Large intestine (tissue), 3 donors: Measurements from ENCODE around the gene APRT. TPM values are rescaled to one million over a fixed set of nuclear protein-coding genes. Genes with fewer than 3 reads are reported as not detected.

Source experiments
- DNase-seq, 2 donors: peaks; one replicate each; pipeline versions ENCODE4 v3.0.0 to v3.0.0-alpha.2; 2013
- H3K27ac ChIP-seq: one replicate; pipeline ENCODE4 v1.5.1; 2013; ENCODE audit warnings: low read length
- H3K27me3 ChIP-seq: 2 replicates; pipeline ENCODE4 v1.6.1; 2013; ENCODE audit warnings: low read length; ENCODE audit not compliant: control insufficient read depth, insufficient read depth
- H3K36me3 ChIP-seq: 2 replicates; pipeline ENCODE4 v1.6.1; 2013; ENCODE audit warnings: low read length; ENCODE audit not compliant: control insufficient read depth, insufficient read depth
- H3K4me1 ChIP-seq: one replicate; pipeline ENCODE4 v1.6.1; 2013; ENCODE audit warnings: low read length; ENCODE audit not compliant: control insufficient read depth, insufficient read depth
- H3K4me3 ChIP-seq: one replicate; pipeline ENCODE4 v1.5.1; 2013; ENCODE audit warnings: low read length
- H3K9me3 ChIP-seq: one replicate; pipeline ENCODE4 v1.6.1; 2013; ENCODE audit warnings: mild to moderate bottlenecking, low read depth, low read length, moderate library complexity; ENCODE audit not compliant: control insufficient read depth
- WGBS: methylation state at CpG from one replicate; pipeline ENCODE4 v1.1.5; 2013; ENCODE audit warnings: low lambda C conversion rate; ENCODE audit not compliant: insufficient coverage; 5-methylcytosine and 5-hydroxymethylcytosine counted together
- polyA plus RNA-seq: library from polyadenylated mRNA; unstranded; fragments of 120-200 nt; gene quantifications from one replicate; pipeline ENCODE4 v1.2.1, GENCODE V29; 2013

APRT gene
- polyA plus RNA-seq, 1 donor, result 117 TPM

DNA sequence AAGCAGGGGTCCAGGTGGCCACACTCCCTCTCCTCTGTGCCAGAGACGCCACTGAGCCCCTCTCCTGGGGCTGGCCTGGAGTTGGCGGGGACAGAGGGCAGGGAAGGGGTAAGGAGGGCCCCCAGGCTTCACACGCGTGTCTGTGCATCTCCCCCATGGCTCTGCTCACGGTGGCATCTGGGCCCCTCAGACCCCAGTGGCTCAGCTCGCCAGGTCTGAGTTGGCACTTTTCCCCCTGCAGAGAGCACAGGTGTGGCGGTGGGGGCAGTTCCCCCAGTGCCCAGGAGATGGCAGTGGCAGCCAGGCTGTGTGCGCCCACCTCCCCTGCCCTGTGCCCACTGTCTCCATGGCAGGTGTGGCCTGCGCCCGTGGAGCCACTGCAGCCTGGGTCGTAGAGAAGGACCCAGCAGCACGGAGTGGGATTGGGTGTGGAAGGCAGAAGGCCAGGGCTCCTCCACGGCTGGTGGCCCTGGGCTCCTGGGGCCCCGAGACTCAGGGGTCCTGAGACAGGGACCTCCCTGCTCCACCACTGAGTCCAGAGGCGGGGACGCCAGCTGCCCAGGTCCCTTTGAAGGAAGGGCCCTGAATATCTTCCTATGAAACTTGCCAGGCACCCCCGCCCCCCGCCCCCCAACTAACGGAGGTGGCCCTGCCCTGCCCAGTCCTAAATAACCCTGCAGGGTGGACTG, 4.3 kb upstream of the APRT start:
- no peaks in the 10 kb centered on the region for H3K36me3 ChIP-seq
- peaks cover 20% of the 10 kb centered on the region for H3K4me1 ChIP-seq
- WGBS, result no CpG with 5 or more reads among the region's 19 CpGs
- H3K9me3 ChIP-seq, result peaks cover 2% of the 10 kb centered on the region
- H3K27ac ChIP-seq, result no peak overlapping the region
- H3K27me3 ChIP-seq, result no peaks in the 10 kb centered on the region
- no peak for DNase-seq
- no peak overlapping the region for H3K4me3 ChIP-seq

DNA sequence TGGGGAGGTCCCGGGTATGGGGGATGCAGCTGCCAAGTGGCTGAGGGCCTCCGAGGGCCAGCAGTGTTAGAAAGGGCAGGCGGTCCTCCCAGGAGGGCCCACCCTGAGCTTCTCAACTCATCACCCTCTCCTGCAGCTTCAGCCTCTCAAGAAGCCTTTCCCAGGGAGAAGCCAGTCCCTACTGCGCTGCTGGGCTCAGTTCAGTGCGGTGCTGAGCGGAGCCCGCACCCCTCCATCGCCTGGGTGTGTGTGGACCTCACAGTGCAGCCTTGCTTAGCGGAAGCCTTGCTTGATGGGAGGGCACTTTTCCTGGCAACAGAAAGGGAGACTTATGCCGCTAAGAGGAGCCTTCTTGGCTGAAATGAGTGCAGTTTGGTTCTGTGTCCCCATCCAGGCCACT, 3.5 kb upstream of the APRT start:
- Histone ChIP-seq H3K4me3 (no peak overlapping the region), H3K9me3 (peaks cover 2% of the 10 kb centered on the region), H3K4me1 (peaks cover 28% of the 10 kb centered on the region), H3K36me3 (peaks cover under 1% of the 10 kb centered on the region), H3K27ac (no peak overlapping the region), H3K27me3 (no peaks in the 10 kb centered on the region)
- DNase-seq, result no peak
- whole genome bisulfite sequencing, result no CpG with 5 or more reads among the region's 10 CpGs

DNA sequence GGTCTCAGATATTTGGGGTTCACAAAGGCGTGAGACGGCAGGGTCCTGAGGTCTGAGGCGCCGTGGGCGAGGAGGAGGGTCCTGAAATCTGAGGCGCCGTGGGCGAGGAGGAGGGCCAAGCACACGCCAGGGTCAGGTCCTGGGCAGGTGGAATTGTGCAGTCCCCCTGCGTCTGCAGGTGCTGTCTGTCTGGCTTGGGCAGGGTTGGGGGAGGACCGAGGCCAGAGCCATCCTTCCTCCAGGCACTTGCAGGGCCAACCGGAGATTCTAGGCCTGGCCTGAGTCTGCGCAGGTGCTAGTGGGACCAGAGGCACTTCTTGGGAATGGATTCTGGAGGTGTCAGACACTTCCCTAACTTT, 2.4 kb upstream of the APRT start:
- H3K27ac ChIP-seq, result no peak overlapping the region
- WGBS, result no CpG with 5 or more reads among the region's 13 CpGs

DNA sequence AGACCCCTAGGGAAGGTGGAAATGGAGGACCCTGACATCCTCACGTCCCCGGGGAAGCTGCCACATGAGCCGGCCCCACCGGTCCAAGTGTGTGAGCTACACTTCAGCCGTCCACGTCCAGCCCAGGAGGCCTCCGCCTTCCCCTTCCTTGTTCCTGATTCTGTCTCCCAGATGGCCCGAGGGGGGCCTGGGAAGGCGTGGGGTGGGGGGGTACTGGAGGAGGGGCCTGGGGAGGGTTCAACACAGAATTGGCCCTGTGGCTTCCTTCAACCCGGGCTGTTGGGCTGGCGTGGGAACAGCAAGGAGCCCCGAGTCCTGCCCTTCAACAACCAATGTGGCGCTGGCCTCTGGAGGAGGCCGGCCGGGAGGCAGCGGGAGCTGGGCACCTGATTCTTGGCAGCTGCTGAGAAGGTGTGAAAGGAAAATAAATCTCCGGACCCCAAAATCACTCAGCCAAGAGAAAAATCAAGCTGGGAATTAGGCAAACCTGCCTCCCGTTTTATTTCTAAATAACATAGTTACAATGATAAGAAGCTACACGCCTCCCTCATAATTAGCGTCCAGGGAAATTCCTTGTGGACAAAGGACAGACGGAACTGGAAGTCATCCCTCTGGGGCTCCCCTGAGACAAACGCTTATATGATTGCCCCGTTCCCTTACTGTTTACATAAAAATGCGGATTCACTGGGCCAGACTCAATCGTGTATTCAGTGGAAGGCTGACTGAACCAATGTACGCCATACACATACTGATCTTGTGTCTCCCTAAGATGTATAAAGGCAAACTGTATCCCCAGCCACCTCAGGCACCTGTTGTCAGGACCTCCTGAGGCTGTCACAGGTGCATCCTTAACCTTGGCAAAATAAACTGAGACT, 1.8 kb upstream of the APRT start:
- WGBS, result no CpG with 5 or more reads among the region's 26 CpGs
- Histone ChIP-seq H3K27ac (no peak overlapping the region), H3K9me3 (peaks cover 2% of the 10 kb centered on the region), H3K4me3 (no peak overlapping the region), H3K4me1 (peaks cover 32% of the 10 kb centered on the region), H3K27me3 (no peaks in the 10 kb centered on the region), H3K36me3 (peaks cover 16% of the 10 kb centered on the region)
- DNase-seq, result no peak

More for the DNA sequence above, 2.4 kb upstream of the APRT start:
- Histone ChIP-seq H3K4me1 (peaks cover 32% of the 10 kb centered on the region), H3K27me3 (no peaks in the 10 kb centered on the region), H3K9me3 (peaks cover 2% of the 10 kb centered on the region), H3K4me3 (no peak overlapping the region), H3K36me3 (peaks cover 11% of the 10 kb centered on the region)
- no peak for DNase-seq

DNA sequence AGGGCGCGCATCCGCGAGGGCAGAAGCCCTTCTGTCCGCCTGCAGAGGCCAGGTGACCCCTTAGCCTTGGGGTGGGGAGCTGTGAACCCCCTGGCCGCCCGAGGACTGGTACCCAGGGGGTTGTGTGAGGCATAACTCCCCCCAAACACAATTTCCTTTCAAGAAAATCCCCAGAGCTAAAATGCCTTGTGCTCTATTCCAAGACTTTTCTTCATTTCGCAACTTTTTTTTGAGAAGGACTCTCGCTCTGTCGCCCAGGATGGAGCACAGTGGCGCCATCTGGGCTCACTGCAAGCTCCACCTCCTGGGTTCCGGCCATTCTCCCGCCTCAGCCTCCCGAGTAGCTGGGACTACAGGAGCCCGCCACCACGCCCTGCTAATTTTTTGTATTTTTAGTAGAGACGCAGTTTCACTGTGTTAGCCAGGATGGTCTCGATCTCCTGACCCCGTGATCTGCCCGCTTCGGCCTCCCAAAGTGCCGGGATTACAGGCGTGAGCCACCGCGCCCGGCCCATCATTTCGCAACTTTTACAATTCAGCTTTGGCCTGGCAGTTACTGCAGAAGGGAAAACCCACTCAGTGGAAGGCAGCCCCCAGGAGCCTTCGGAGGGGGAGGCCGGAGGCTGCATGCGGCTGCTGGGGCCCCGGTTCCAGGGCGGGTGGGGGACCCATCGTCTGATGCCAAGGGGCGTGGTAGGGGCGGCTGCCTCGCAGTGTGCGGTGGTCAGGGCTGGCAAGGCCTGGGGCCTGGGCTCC, 963 bp upstream of the APRT start:
- H3K36me3 ChIP-seq, result peaks cover 25% of the 10 kb centered on the region
- no peaks in the 10 kb centered on the region for H3K27me3 ChIP-seq
- DNase-seq, result no peak
- no CpG with 5 or more reads among the region's 37 CpGs for WGBS
- H3K9me3 ChIP-seq, result peaks cover 2% of the 10 kb centered on the region
- peak overlapping the region; percentile 95 for H3K27ac ChIP-seq
- H3K4me1 ChIP-seq, result peaks cover 32% of the 10 kb centered on the region
- peak overlapping the region; percentile 74 for H3K4me3 ChIP-seq

DNA sequence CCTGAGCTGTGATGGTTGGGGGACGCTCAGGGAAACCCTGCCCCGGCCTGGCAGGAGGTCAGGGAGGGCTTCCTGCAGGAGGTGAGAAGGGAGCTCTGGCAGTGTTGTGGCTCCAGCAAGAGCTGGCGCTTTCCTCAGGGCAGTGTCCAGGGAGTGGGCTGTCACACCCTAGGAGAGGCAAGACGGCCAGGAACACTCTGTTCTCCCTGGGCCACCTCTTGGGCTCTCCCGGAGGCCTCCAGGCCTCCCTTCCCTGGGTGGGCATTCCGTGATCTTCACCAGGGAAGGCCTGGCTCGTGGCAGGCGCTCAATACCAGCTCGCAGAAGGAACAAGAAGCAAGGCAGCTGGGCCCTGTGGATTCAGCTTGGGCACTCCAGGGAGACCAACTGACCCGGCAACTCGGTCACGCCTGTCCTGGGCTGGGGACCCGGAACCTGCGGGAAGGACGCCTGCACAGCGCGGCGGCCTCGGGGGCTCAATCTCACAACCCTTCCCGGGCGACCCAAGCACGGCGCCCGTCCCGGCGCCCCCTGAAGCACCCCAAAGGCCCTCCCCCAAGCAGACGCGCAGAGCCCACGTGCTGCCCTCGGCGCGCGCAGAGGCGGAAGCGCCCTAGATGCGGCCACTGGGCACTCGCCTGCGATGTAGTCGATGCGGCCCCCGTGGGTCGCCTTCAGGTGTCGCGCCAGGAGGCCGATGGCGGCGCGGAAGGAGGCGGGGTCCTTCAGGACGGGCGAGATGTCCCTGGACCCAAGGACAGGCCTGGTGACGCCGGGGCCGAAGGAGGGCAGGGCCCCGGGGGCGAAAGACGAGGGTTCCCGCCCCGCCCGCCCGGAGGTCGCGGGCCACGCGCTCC, 588 bp downstream of the APRT start:
- H3K4me3 ChIP-seq, result peak overlapping the region; percentile 76
- peaks cover 34% of the 10 kb centered on the region for H3K36me3 ChIP-seq
- peaks cover 2% of the 10 kb centered on the region for H3K9me3 ChIP-seq
- H3K4me1 ChIP-seq, result peaks cover 32% of the 10 kb centered on the region
- peak overlapping the region; percentile 95 for H3K27ac ChIP-seq
- H3K27me3 ChIP-seq, result no peaks in the 10 kb centered on the region
- no CpG with 5 or more reads among the region's 65 CpGs for WGBS
- peak; percentile 86 to 92 for DNase-seq

DNA sequence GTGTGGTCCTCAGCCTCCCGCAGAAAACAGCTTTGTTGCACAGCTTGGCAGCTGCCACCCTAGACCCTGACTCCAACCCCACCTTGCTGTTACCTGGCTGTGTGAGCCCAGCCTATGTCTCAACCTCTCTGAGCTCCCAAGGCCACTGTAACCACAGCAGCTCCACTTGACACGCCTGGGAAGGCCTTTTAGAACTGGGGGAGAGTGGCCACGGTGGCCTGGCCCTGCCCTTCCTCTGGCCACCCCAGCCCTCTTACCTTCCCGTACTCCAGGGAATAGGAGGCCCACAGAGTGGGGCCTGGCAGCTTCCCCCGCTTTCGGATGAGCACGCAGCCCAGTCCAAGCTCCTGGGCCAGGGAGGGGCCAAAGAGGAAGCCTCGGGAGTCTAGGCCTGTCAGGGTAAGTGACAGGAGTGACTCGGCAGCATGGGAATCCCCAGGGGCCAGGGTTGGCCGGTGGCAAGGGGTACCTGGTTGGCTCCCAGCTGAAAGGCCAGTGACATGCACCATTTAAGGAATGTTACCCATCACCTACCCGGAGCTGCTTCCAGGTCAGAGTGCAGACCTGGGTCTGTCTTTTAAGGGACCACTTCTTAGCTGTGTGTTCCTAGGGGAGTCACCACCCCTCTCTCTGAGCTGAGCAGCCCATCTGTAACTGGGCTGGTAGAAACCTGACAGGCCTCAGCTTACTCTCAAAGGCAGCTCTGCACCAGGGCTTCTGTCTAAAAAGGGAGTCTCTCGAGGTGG, 1.4 kb downstream of the APRT start:
- H3K4me3 ChIP-seq, result peak overlapping the region; percentile 76
- H3K27ac ChIP-seq, result peak overlapping the region; percentile 95
- DNase-seq, result no peak

DNA sequence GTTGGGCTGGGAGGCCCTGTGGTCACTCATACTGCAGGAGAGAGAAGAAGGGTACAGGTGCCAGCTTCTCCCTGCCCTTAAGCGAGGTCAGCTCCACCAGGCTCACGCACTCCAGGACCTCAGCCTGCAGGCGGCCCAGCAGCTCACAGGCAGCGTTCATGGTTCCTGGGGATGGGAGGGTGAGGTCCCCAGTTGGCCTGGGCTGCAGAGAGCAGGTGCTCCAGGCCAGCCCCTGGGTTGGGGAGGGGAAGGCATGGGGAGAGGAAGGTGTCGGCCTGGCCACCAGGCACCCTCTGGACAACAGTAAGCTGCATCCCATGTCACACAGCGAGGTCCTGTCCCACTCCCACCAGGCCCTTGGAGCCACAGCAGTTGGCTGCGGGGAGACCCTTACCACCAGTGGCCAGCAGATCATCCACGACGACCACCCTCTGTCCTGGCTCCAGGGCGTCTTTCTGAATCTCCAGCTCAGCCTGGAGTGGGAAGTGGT, 2.0 kb downstream of the APRT start:
- no peak for DNase-seq
- Histone ChIP-seq H3K4me3 (no peak overlapping the region), H3K27me3 (no peaks in the 10 kb centered on the region), H3K4me1 (peaks cover 38% of the 10 kb centered on the region), H3K9me3 (peaks cover 4% of the 10 kb centered on the region), H3K36me3 (peaks cover 45% of the 10 kb centered on the region), H3K27ac (no peak overlapping the region)
- WGBS, result no CpG with 5 or more reads among the region's 10 CpGs

More for the DNA sequence above, 1.4 kb downstream of the APRT start:
- Histone ChIP-seq H3K27me3 (no peaks in the 10 kb centered on the region), H3K4me1 (peaks cover 32% of the 10 kb centered on the region), H3K9me3 (peaks cover 2% of the 10 kb centered on the region), H3K36me3 (peaks cover 41% of the 10 kb centered on the region)
- WGBS, result no CpG with 5 or more reads among the region's 12 CpGs

DNA sequence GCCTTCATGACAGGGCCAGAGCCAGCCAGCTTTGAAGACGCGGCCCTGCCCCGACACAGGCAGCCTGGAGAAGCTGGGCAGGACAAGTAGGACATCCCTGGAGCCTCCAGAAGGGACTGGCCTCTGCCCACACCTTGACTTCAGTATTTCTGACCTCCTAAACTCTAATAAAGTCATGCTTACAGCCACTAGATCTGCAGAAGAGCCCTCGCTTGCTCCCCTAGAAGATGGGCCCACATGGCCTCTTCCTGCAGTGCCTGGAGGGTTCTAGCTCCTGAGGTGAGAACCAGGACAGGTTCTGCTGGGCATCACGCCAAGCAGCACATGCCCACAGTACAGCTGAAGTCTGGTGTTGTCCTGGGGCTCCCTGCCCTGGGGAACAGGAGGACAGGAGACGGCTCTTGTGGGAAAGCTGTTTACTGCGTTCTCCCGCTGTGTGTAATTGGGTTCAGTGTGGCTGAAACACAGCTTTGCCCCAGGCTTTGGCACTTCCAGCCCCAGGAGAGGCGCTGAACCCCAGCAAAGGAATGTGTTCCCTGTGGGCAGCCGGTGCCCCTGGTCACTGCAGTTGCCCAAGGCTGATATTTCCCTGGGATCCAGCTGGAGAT, 2.6 kb downstream of the APRT start:
- no peak for DNase-seq
- Histone ChIP-seq H3K9me3 (peaks cover 7% of the 10 kb centered on the region), H3K36me3 (peaks cover 45% of the 10 kb centered on the region), H3K27ac (no peak overlapping the region), H3K4me1 (peaks cover 44% of the 10 kb centered on the region), H3K4me3 (no peak overlapping the region), H3K27me3 (no peaks in the 10 kb centered on the region)
- no CpG with 5 or more reads among the region's 10 CpGs for WGBS
